SJCRH30 (cell line): ENCODE results near the gene TBC1D2. TPM values are rescaled to one million over a fixed set of nuclear protein-coding genes. Genes with fewer than 3 reads are reported as not detected.
A peak's percentile ranks its signal among the peaks of the same experiment; 100 is the strongest.
"Not testable (repeated sequence)": the region's sequence is repeated elsewhere in the genome, so short reads cannot be mapped to it uniquely, and the experiment has no call there.

Experiments
- DNase-seq, 2 experiments: peaks; one replicate each; pipeline ENCODE4 v3.0.0-alpha.2; 2015 to 2020
- H3K27ac ChIP-seq: fragments of 250-450 bp; sonication (Bioruptor Pico); 2 replicates; pipeline ENCODE4 v1.5.1; 2020; ENCODE audit warnings: mild to moderate bottlenecking, moderate library complexity
- H3K27me3 ChIP-seq: fragments of 250-450 bp; sonication (Bioruptor Pico); 2 replicates; pipeline ENCODE4 v1.5.1; 2020; ENCODE audit warnings: mild to moderate bottlenecking, moderate library complexity
- H3K36me3 ChIP-seq: fragments of 250-450 bp; sonication (Bioruptor Pico); 2 replicates; pipeline ENCODE4 v1.5.1; 2020; ENCODE audit warnings: mild to moderate bottlenecking, moderate library complexity
- H3K4me1 ChIP-seq: fragments of 250-450 bp; sonication (Bioruptor Pico); 2 replicates; pipeline ENCODE4 v1.5.1; 2020; ENCODE audit warnings: mild to moderate bottlenecking, moderate library complexity
- H3K4me3 ChIP-seq: fragments of 250-450 bp; sonication (Bioruptor Pico); 2 replicates; pipeline ENCODE4 v1.5.1; 2020; ENCODE audit warnings: mild to moderate bottlenecking, moderate library complexity
- H3K9me3 ChIP-seq: fragments of 250-450 bp; sonication (Bioruptor Pico); replicated peaks from 2 replicates; pipeline ENCODE4 v1.5.1; 2020; ENCODE audit warnings: mild to moderate bottlenecking, moderate library complexity
- total RNA-seq: library from RNA; depleted of rRNA; stranded (reverse); fragments of >200 nt; shearing (Covaris generic); gene quantifications from 2 replicates; pipeline ENCODE4 v1.2.3, GENCODE V29; 2014

Gene TBC1D2
- total RNA-seq, 1 experiment from 2014 or later = 1.4 TPM

GRCh38 chr9:98283143-98283542 lies 27.7 kb upstream of the TBC1D2 start:
- not testable (repeated sequence) for H3K4me3 ChIP-seq, H3K9me3 ChIP-seq, H3K4me1 ChIP-seq, H3K27ac ChIP-seq, H3K36me3 ChIP-seq, DNase-seq
- peaks cover 36% of the 10 kb centered on the region for H3K27me3 ChIP-seq

- Histone ChIP-seq H3K27ac (no peak overlapping the region), H3K4me3 (no peak overlapping the region), H3K9me3 (no peaks in the 10 kb centered on the region), H3K27me3 (peaks cover 30% of the 10 kb centered on the region), H3K4me1 (no peaks in the 10 kb centered on the region), H3K36me3 (no peaks in the 10 kb centered on the region)
- no peak for DNase-seq
These were observed 25.8 kb upstream of the TBC1D2 start for GRCh38 chr9:98281281-98281680.

- Histone ChIP-seq H3K36me3 (no peaks in the 10 kb centered on the region), H3K4me1 (no peaks in the 10 kb centered on the region), H3K4me3 (no peak overlapping the region), H3K27me3 (peaks cover 23% of the 10 kb centered on the region), H3K27ac (no peak overlapping the region), H3K9me3 (no peaks in the 10 kb centered on the region)
- no peak for DNase-seq
These were observed 25.1 kb upstream of the TBC1D2 start for GRCh38 chr9:98280574-98280973.

GRCh38 chr9:98280162-98280561 lies 24.7 kb upstream of the TBC1D2 start:
- no peaks in the 10 kb centered on the region for H3K36me3 ChIP-seq
- H3K27me3 ChIP-seq = peaks cover 21% of the 10 kb centered on the region
- DNase-seq = no peak
- no peaks in the 10 kb centered on the region for H3K4me1 ChIP-seq
- H3K27ac ChIP-seq = no peak overlapping the region
- H3K4me3 ChIP-seq = no peak overlapping the region
- no peaks in the 10 kb centered on the region for H3K9me3 ChIP-seq

GRCh38 chr9:98276907-98277469 lies 21.5 kb upstream of the TBC1D2 start:
- H3K4me1 ChIP-seq = no peaks in the 10 kb centered on the region
- H3K4me3 ChIP-seq = no peak overlapping the region
- no peak overlapping the region for H3K27ac ChIP-seq
- no peaks in the 10 kb centered on the region for H3K36me3 ChIP-seq
- H3K27me3 ChIP-seq = peaks cover 12% of the 10 kb centered on the region; the same call in 1 of the 2 replicates
- H3K9me3 ChIP-seq = no peaks in the 10 kb centered on the region
- no peak for DNase-seq

- H3K9me3 ChIP-seq = no peaks in the 10 kb centered on the region
- H3K4me3 ChIP-seq = no peak overlapping the region
- H3K4me1 ChIP-seq = peaks cover 5% of the 10 kb centered on the region; the same call in 1 of the 2 replicates
- H3K36me3 ChIP-seq = no peaks in the 10 kb centered on the region
- no peak overlapping the region for H3K27ac ChIP-seq
- no peak for DNase-seq
- no peaks in the 10 kb centered on the region for H3K27me3 ChIP-seq
These were observed 19.7 kb upstream of the TBC1D2 start for GRCh38 chr9:98275159-98275558.

GRCh38 chr9:98272083-98272482 lies 16.6 kb upstream of the TBC1D2 start:
- DNase-seq = no peak
- no peaks in the 10 kb centered on the region for H3K9me3 ChIP-seq
- H3K36me3 ChIP-seq = no peaks in the 10 kb centered on the region
- H3K27me3 ChIP-seq = no peaks in the 10 kb centered on the region
- H3K4me1 ChIP-seq = peaks cover 9% of the 10 kb centered on the region
- H3K27ac ChIP-seq = no peak overlapping the region
- H3K4me3 ChIP-seq = no peak overlapping the region

- Histone ChIP-seq H3K27me3 (no peaks in the 10 kb centered on the region), H3K4me3 (no peak overlapping the region), H3K4me1 (peaks cover 9% of the 10 kb centered on the region), H3K27ac (no peak overlapping the region), H3K36me3 (no peaks in the 10 kb centered on the region), H3K9me3 (no peaks in the 10 kb centered on the region)
- DNase-seq = no peak
These were observed 16.0 kb upstream of the TBC1D2 start for GRCh38 chr9:98271479-98271878.

- not testable (repeated sequence) for H3K4me1 ChIP-seq, H3K9me3 ChIP-seq, H3K36me3 ChIP-seq, H3K27me3 ChIP-seq
- Histone ChIP-seq H3K4me3 (peak overlapping the region; percentile 12; the same call in 1 of the 2 replicates), H3K27ac (peak overlapping the region; percentile 20; the same call in 1 of the 2 replicates)
- DNase-seq = peak; percentile 72 to 73
These were observed 14.8 kb upstream of the TBC1D2 start for GRCh38 chr9:98270284-98270683.

GRCh38 chr9:98269652-98270051 lies 14.2 kb upstream of the TBC1D2 start:
- DNase-seq, H3K9me3 ChIP-seq, H3K36me3 ChIP-seq, H3K27ac ChIP-seq, H3K4me3 ChIP-seq, H3K27me3 ChIP-seq, H3K4me1 ChIP-seq: not testable (repeated sequence)

GRCh38 chr9:98267556-98267955 lies 12.1 kb upstream of the TBC1D2 start:
- H3K27ac ChIP-seq, H3K36me3 ChIP-seq, H3K4me3 ChIP-seq, H3K9me3 ChIP-seq, DNase-seq, H3K27me3 ChIP-seq: not testable (repeated sequence)
- H3K4me1 ChIP-seq = peaks cover 18% of the 10 kb centered on the region

GRCh38 chr9:98264516-98264915 lies 9.1 kb upstream of the TBC1D2 start:
- H3K4me3 ChIP-seq = no peak overlapping the region
- no peak overlapping the region for H3K27ac ChIP-seq
- H3K27me3 ChIP-seq = no peaks in the 10 kb centered on the region
- no peaks in the 10 kb centered on the region for H3K9me3 ChIP-seq
- DNase-seq = no peak
- peaks cover 16% of the 10 kb centered on the region for H3K4me1 ChIP-seq
- no peaks in the 10 kb centered on the region for H3K36me3 ChIP-seq

GRCh38 chr9:98263482-98264357 lies 8.3 kb upstream of the TBC1D2 start:
- H3K9me3 ChIP-seq = no peaks in the 10 kb centered on the region
- no peaks in the 10 kb centered on the region for H3K36me3 ChIP-seq
- peak; percentile 86 to 90 for DNase-seq
- H3K27me3 ChIP-seq = no peaks in the 10 kb centered on the region
- H3K4me1 ChIP-seq = peaks cover 16% of the 10 kb centered on the region
- no peak overlapping the region for H3K27ac ChIP-seq
- no peak overlapping the region for H3K4me3 ChIP-seq

- H3K4me3 ChIP-seq = no peak overlapping the region
- no peak overlapping the region for H3K27ac ChIP-seq
- peaks cover 16% of the 10 kb centered on the region for H3K4me1 ChIP-seq
- no peak for DNase-seq
- no peaks in the 10 kb centered on the region for H3K36me3 ChIP-seq
- no peaks in the 10 kb centered on the region for H3K9me3 ChIP-seq
- no peaks in the 10 kb centered on the region for H3K27me3 ChIP-seq
These were observed 7.6 kb upstream of the TBC1D2 start for GRCh38 chr9:98263080-98263479.

- no peak for DNase-seq
- H3K9me3 ChIP-seq = no peaks in the 10 kb centered on the region
- no peaks in the 10 kb centered on the region for H3K27me3 ChIP-seq
- no peak overlapping the region for H3K4me3 ChIP-seq
- peaks cover 18% of the 10 kb centered on the region for H3K4me1 ChIP-seq
- no peaks in the 10 kb centered on the region for H3K36me3 ChIP-seq
- H3K27ac ChIP-seq = no peak overlapping the region
These were observed 6.6 kb upstream of the TBC1D2 start for GRCh38 chr9:98262056-98262455.

GRCh38 chr9:98260635-98261034 lies 5.2 kb upstream of the TBC1D2 start:
- Histone ChIP-seq H3K4me1 (peaks cover 22% of the 10 kb centered on the region), H3K9me3 (no peaks in the 10 kb centered on the region), H3K4me3 (no peak overlapping the region), H3K27me3 (no peaks in the 10 kb centered on the region), H3K36me3 (no peaks in the 10 kb centered on the region), H3K27ac (no peak overlapping the region)
- no peak for DNase-seq
